GM21367 (cell line): ENCODE results near the gene ZCCHC24.

ENCODE experiments used
- ATAC-seq: cut with Tn5 transposase; IDR thresholded peaks from one replicate; pipeline ENCODE4 v1.9.1; 2021; ENCODE audit not compliant: unreplicated experiment

Gene ZCCHC24

GRCh38 chr10:79414714-79415113 lies 30.7 kb downstream of the ZCCHC24 start:
- no peak for ATAC-seq

- no peak for ATAC-seq
Observed at GRCh38 chr10:79413196-79413595, 32.2 kb downstream of the ZCCHC24 start.

- no peak for ATAC-seq
Observed at GRCh38 chr10:79412516-79412915, 32.9 kb downstream of the ZCCHC24 start.

- ATAC-seq, result no peak
Observed at GRCh38 chr10:79411546-79412495, 33.6 kb downstream of the ZCCHC24 start.

- no peak for ATAC-seq
Observed at GRCh38 chr10:79410315-79411094, 34.9 kb downstream of the ZCCHC24 start.

GRCh38 chr10:79409726-79410085 lies 35.7 kb downstream of the ZCCHC24 start:
- no peak for ATAC-seq

- ATAC-seq, result no peak
Observed at GRCh38 chr10:79409038-79409725, 36.2 kb downstream of the ZCCHC24 start.

- ATAC-seq, result no peak
Observed at GRCh38 chr10:79407811-79408795, 37.3 kb downstream of the ZCCHC24 start.

- no peak for ATAC-seq
Observed at GRCh38 chr10:79407423-79407796, 38.0 kb downstream of the ZCCHC24 start.

- no peak for ATAC-seq
Observed at GRCh38 chr10:79406683-79407422, 38.6 kb downstream of the ZCCHC24 start.

GRCh38 chr10:79405995-79406515 lies 39.4 kb downstream of the ZCCHC24 start:
- no peak for ATAC-seq

- no peak for ATAC-seq
Observed at GRCh38 chr10:79405221-79405994, 40.0 kb downstream of the ZCCHC24 start.

- ATAC-seq, result no peak
Observed at GRCh38 chr10:79404690-79405131, 40.7 kb downstream of the ZCCHC24 start.

- ATAC-seq, result no peak
Observed at GRCh38 chr10:79404231-79404609, 41.2 kb downstream of the ZCCHC24 start.

GRCh38 chr10:79403441-79404230 lies 41.8 kb downstream of the ZCCHC24 start:
- ATAC-seq, result no peak

- ATAC-seq, result no peak
Observed at GRCh38 chr10:79402951-79403350, 42.5 kb downstream of the ZCCHC24 start.

- no peak for ATAC-seq
Observed at GRCh38 chr10:79402625-79402946, 42.8 kb downstream of the ZCCHC24 start.
